ENCODE measurements around the gene AKNAD1. TPM values are rescaled to one million over a fixed set of nuclear protein-coding genes. Genes with fewer than 3 reads are reported as not detected.
A peak's percentile ranks its signal among the peaks of the same experiment; 100 is the strongest.

Gene AKNAD1
- total and polyA plus RNA-seq, 2 experiments from 2014 or later = not detected

GRCh38 chr1:108852221-108852975, 4.5 kb downstream of the AKNAD1 start:
- TF ChIP-seq EZH2phosphoT487 (IDR thresholded peaks at IDR 0.05; ENCODE audit: insufficient read depth, low read depth) = no peak
- TF ChIP-seq EZH2 (IDR thresholded peaks at IDR 0.05; ENCODE audit: insufficient read depth, poor library complexity, severe bottlenecking) = no peak
- Histone ChIP-seq H4K20me1 (ENCODE audit: insufficient read depth) (no peaks in the 10 kb centered on the region), H3K9ac (no peak overlapping the region), H3K4me1 (ENCODE audit: insufficient read depth) (peaks cover 27% of the 10 kb centered on the region), H2AFZ (peak overlapping the region; percentile 61), H3F3A (ENCODE audit: insufficient read depth) (peaks cover 10% of the 10 kb centered on the region; the same call in 1 of the 2 replicates), H3K9me2 (ENCODE audit: insufficient read depth) (no peaks in the 10 kb centered on the region), H3K9me3 (ENCODE audit: low read depth) (no peaks in the 10 kb centered on the region), H3K27ac (no peak overlapping the region), H3K4me2 (ENCODE audit: unreplicated experiment) (peak overlapping the region; percentile 54), H3K4me3 (no peak overlapping the region), H3K27me3 (replicated peaks; ENCODE audit: insufficient read depth) (no peaks in the 10 kb centered on the region), H3K79me2 (ENCODE audit: insufficient read depth) (no peaks in the 10 kb centered on the region), H3K36me3 (ENCODE audit: low read depth) (no peaks in the 10 kb centered on the region)
- DNase-seq = peak; percentile 20
- 17 to 18% methylated on average over 7 of the region's 7 CpGs for WGBS, 2 experiments (ENCODE audit: low coverage in 1 of 2, low lambda C conversion rate in 2 of 2, missing lambda C conversion rate in 2 of 2)
- in situ Hi-C loops (cut with MboI) = no loop called here

- 75 to 77% methylated on average over 4 of the region's 4 CpGs for WGBS, 2 experiments (ENCODE audit: low coverage in 1 of 2, low lambda C conversion rate in 2 of 2, missing lambda C conversion rate in 2 of 2)
- Histone ChIP-seq H3K4me1 (ENCODE audit: insufficient read depth) (peaks cover 27% of the 10 kb centered on the region), H3K4me2 (ENCODE audit: unreplicated experiment) (no peak overlapping the region), H3K79me2 (ENCODE audit: insufficient read depth) (no peaks in the 10 kb centered on the region), H3K27ac (no peak overlapping the region), H3K36me3 (ENCODE audit: low read depth) (no peaks in the 10 kb centered on the region), H3K9ac (no peak overlapping the region), H3K9me3 (ENCODE audit: low read depth) (no peaks in the 10 kb centered on the region), H3K27me3 (replicated peaks; ENCODE audit: insufficient read depth) (no peaks in the 10 kb centered on the region), H4K20me1 (ENCODE audit: insufficient read depth) (no peaks in the 10 kb centered on the region), H3K4me3 (no peak overlapping the region), H3K9me2 (ENCODE audit: insufficient read depth) (no peaks in the 10 kb centered on the region), H2AFZ (0 out of 2 replicates have a peak overlapping the region, but pooled peaks have one; percentile 61), H3F3A (ENCODE audit: insufficient read depth) (peaks cover 10% of the 10 kb centered on the region; the same call in 1 of the 2 replicates)
- TF ChIP-seq EZH2phosphoT487 (IDR thresholded peaks at IDR 0.05; ENCODE audit: insufficient read depth, low read depth) = no peak
- no peak for TF ChIP-seq EZH2 (IDR thresholded peaks at IDR 0.05; ENCODE audit: insufficient read depth, poor library complexity, severe bottlenecking)
- in situ Hi-C loops (cut with MboI) = no loop called here
- no peak for DNase-seq
Measured at GRCh38 chr1:108851567-108851966, 5.3 kb downstream of the AKNAD1 start.

- WGBS, 2 experiments (ENCODE audit: low coverage in 1 of 2, low lambda C conversion rate in 2 of 2, missing lambda C conversion rate in 2 of 2) = 93 to 100% methylated on average over 7 of the region's 7 CpGs
- Histone ChIP-seq H3K27ac (no peak overlapping the region), H4K20me1 (ENCODE audit: insufficient read depth) (no peaks in the 10 kb centered on the region), H3K9me3 (ENCODE audit: low read depth) (no peaks in the 10 kb centered on the region), H3K4me2 (ENCODE audit: unreplicated experiment) (no peak overlapping the region), H3K9ac (no peak overlapping the region), H3K36me3 (ENCODE audit: low read depth) (no peaks in the 10 kb centered on the region), H3K4me1 (ENCODE audit: insufficient read depth) (peaks cover 27% of the 10 kb centered on the region), H3K9me2 (ENCODE audit: insufficient read depth) (no peaks in the 10 kb centered on the region), H3K4me3 (no peak overlapping the region), H3K79me2 (ENCODE audit: insufficient read depth) (no peaks in the 10 kb centered on the region), H2AFZ (no peak overlapping the region), H3F3A (ENCODE audit: insufficient read depth) (peaks cover 10% of the 10 kb centered on the region; the same call in 1 of the 2 replicates), H3K27me3 (replicated peaks; ENCODE audit: insufficient read depth) (no peaks in the 10 kb centered on the region)
- in situ Hi-C loops (cut with MboI) = no loop called here
- DNase-seq = no peak
- TF ChIP-seq EZH2 (IDR thresholded peaks at IDR 0.05; ENCODE audit: insufficient read depth, poor library complexity, severe bottlenecking) (no peak), EZH2phosphoT487 (IDR thresholded peaks at IDR 0.05; ENCODE audit: insufficient read depth, low read depth) (no peak)
Measured at GRCh38 chr1:108850929-108851328, 6.0 kb downstream of the AKNAD1 start.

GRCh38 chr1:108848806-108849205, 8.1 kb downstream of the AKNAD1 start:
- Histone ChIP-seq H3K79me2 (ENCODE audit: insufficient read depth) (no peaks in the 10 kb centered on the region), H2AFZ (no peak overlapping the region), H3K9ac (no peak overlapping the region), H3K27me3 (replicated peaks; ENCODE audit: insufficient read depth) (no peaks in the 10 kb centered on the region), H3K4me3 (no peak overlapping the region), H3K4me1 (ENCODE audit: insufficient read depth) (peaks cover 15% of the 10 kb centered on the region), H3K9me2 (ENCODE audit: insufficient read depth) (no peaks in the 10 kb centered on the region), H3F3A (ENCODE audit: insufficient read depth) (0 out of 2 replicates have a peak, but pooled peaks cover 2% of the 10 kb centered on the region), H3K36me3 (ENCODE audit: low read depth) (no peaks in the 10 kb centered on the region), H3K9me3 (ENCODE audit: low read depth) (no peaks in the 10 kb centered on the region), H3K27ac (no peak overlapping the region), H3K4me2 (ENCODE audit: unreplicated experiment) (no peak overlapping the region), H4K20me1 (ENCODE audit: insufficient read depth) (no peaks in the 10 kb centered on the region)
- TF ChIP-seq EZH2 (IDR thresholded peaks at IDR 0.05; ENCODE audit: insufficient read depth, poor library complexity, severe bottlenecking) (no peak), EZH2phosphoT487 (IDR thresholded peaks at IDR 0.05; ENCODE audit: insufficient read depth, low read depth) (no peak)
- no peak for DNase-seq
- in situ Hi-C loops (cut with MboI) = no loop called here

All from GM23248 (cell line).